G401 (cell line): ENCODE results near the gene JPH3. TPM values are rescaled to one million over a fixed set of nuclear protein-coding genes. Genes with fewer than 3 reads are reported as not detected.

Source experiments
- DNase-seq: peaks from one replicate; pipeline ENCODE4 v3.0.0-alpha.2; 2015; ENCODE audit warnings: low spot score
- in situ Hi-C: cut with HindIII; loops from 2 replicates; pipeline ENCODE4 v1.10.0; 2016; ENCODE audit warnings: low sequenced_read_pairs, mixed read lengths
- total RNA-seq: library from RNA; depleted of rRNA; stranded (reverse); fragments of >200 nt; shearing (Covaris generic); gene quantifications from 2 replicates; pipeline ENCODE4 v1.2.3, GENCODE V29; 2014

JPH3 gene
- total RNA-seq, 1 experiment from 2014 or later: 22.1 TPM

GRCh38 chr16:87686697-87687096 lies 84.4 kb downstream of the JPH3 start:
- DNase-seq: no peak
- in situ Hi-C loops: no loop called here

GRCh38 chr16:87687126-87687910 lies 85.0 kb downstream of the JPH3 start:
- in situ Hi-C loops: no loop called here
- peak; percentile 76 for DNase-seq

GRCh38 chr16:87687998-87688529 lies 85.8 kb downstream of the JPH3 start:
- DNase-seq: no peak
- in situ Hi-C loops: no loop called here

GRCh38 chr16:87688876-87689815 lies 86.8 kb downstream of the JPH3 start:
- in situ Hi-C loops: no loop called here
- DNase-seq: no peak

- no peak for DNase-seq
- in situ Hi-C loops: no loop called here
These were observed 87.7 kb downstream of the JPH3 start for GRCh38 chr16:87689956-87690465.

GRCh38 chr16:87690911-87691685 lies 88.8 kb downstream of the JPH3 start:
- in situ Hi-C loops: no loop called here
- no peak for DNase-seq

GRCh38 chr16:87691686-87692079 lies 89.4 kb downstream of the JPH3 start:
- in situ Hi-C loops: no loop called here
- DNase-seq: no peak

GRCh38 chr16:87692176-87692575 lies 89.9 kb downstream of the JPH3 start:
- in situ Hi-C loops: no loop called here
- DNase-seq: peak; percentile 55

- no peak for DNase-seq
- in situ Hi-C loops: no loop called here
These were observed 90.4 kb downstream of the JPH3 start for GRCh38 chr16:87692756-87693155.

- in situ Hi-C loops: no loop called here
- DNase-seq: no peak
These were observed 91.5 kb downstream of the JPH3 start for GRCh38 chr16:87693827-87694226.

GRCh38 chr16:87694441-87695125 lies 92.3 kb downstream of the JPH3 start:
- in situ Hi-C loops: no loop called here

GRCh38 chr16:87695534-87695933 lies 93.2 kb downstream of the JPH3 start:
- no peak for DNase-seq
- in situ Hi-C loops: no loop called here

More at GRCh38 chr16:87694441-87695125, 92.3 kb downstream of the JPH3 start:
- DNase-seq: peak; percentile 56

- in situ Hi-C loops: no loop called here
- no peak for DNase-seq
These were observed 94.4 kb downstream of the JPH3 start for GRCh38 chr16:87696726-87697125.

- in situ Hi-C loops: no loop called here
- no peak for DNase-seq
These were observed 94.9 kb downstream of the JPH3 start for GRCh38 chr16:87697256-87697655.

- no peak for DNase-seq
- in situ Hi-C loops: no loop called here
These were observed 95.5 kb downstream of the JPH3 start for GRCh38 chr16:87697792-87698191.

GRCh38 chr16:87698241-87698640 lies 95.9 kb downstream of the JPH3 start:
- in situ Hi-C loops: no loop called here
- DNase-seq: no peak

- no peak for DNase-seq
These were observed 96.4 kb downstream of the JPH3 start for GRCh38 chr16:87698676-87699199.

GRCh38 chr16:87700406-87701077 lies 98.2 kb downstream of the JPH3 start:
- DNase-seq: no peak
- in situ Hi-C loops: no loop called here

More at GRCh38 chr16:87698676-87699199, 96.4 kb downstream of the JPH3 start:
- in situ Hi-C loops: no loop called here
